OCI-LY7 (cell line): ENCODE results near the gene CSTPP1.

Experiments used
- CTCF ChIP-seq: fragments of 200-600 bp; sonication (generic); conservative IDR thresholded peaks from 2 replicates; pipeline ENCODE4 v1.5.1; 2014; ENCODE audit warnings: mild to moderate bottlenecking, antibody characterized with exemption, low read length, moderate library complexity, mixed read lengths
- EZH2phosphoT487 ChIP-seq: fragments of 200-600 bp; sonication (generic); IDR thresholded peaks from 2 replicates; pipeline ENCODE4 v1.6.1; 2018; ENCODE audit warnings: low read depth, borderline replicate concordance, mild to moderate bottlenecking, mixed run types, antibody characterized with exemption, low read length, moderate library complexity, mixed read lengths

GRCh38 chr11:46918083-46918787 is 18.3 kb upstream of the CSTPP1 start, which contains the start of gene LRP4:
- TF ChIP-seq CTCF (no peak), EZH2phosphoT487 (no peak)
